Activated T-cell treated with anti-CD3 and anti-CD28 coated beads for 24 hours (primary cell): ENCODE data around the gene H3-3A.

Source experiments
- DNase-seq: peaks from one replicate; pipeline ENCODE4 v3.0.0-alpha.2; 2020; ENCODE audit warnings: low read depth

H3-3A gene

GRCh38 chr1:226062558-226063223 lies at the start of gene H3-3A:
Gene H3-3A (plus strand): TSS chr1:226062716. CDS start chr1:226064352, 1,636 bp downstream.
- peak; percentile 96 for DNase-seq

GRCh38 chr1:226017070-226017469 lies 45.4 kb upstream of the H3-3A start:
- DNase-seq: no peak

GRCh38 chr1:226019572-226019971 lies 42.9 kb upstream of the H3-3A start:
- no peak for DNase-seq

GRCh38 chr1:226021401-226021800 lies 41.1 kb upstream of the H3-3A start:
- no peak for DNase-seq

- no peak for DNase-seq
Measured at GRCh38 chr1:226021801-226022200, 40.7 kb upstream of the H3-3A start.

- no peak for DNase-seq
Measured at GRCh38 chr1:226023735-226024134, 38.8 kb upstream of the H3-3A start.

- no peak for DNase-seq
Measured at GRCh38 chr1:226026833-226027232, 35.7 kb upstream of the H3-3A start.

- no peak for DNase-seq
Measured at GRCh38 chr1:226027538-226028217, 34.8 kb upstream of the H3-3A start.

- no peak for DNase-seq
Measured at GRCh38 chr1:226029093-226029496, 33.4 kb upstream of the H3-3A start.

GRCh38 chr1:226029568-226030225 lies 32.8 kb upstream of the H3-3A start:
- DNase-seq: no peak

GRCh38 chr1:226033582-226033981 lies 28.9 kb upstream of the H3-3A start:
- no peak for DNase-seq

GRCh38 chr1:226033991-226034390 lies 28.5 kb upstream of the H3-3A start:
- no peak for DNase-seq

GRCh38 chr1:226034482-226034881 lies 28.0 kb upstream of the H3-3A start:
- no peak for DNase-seq

GRCh38 chr1:226035915-226036314 lies 26.6 kb upstream of the H3-3A start:
- no peak for DNase-seq

- no peak for DNase-seq
Measured at GRCh38 chr1:226038661-226039060, 23.9 kb upstream of the H3-3A start.

GRCh38 chr1:226041419-226041818 lies 21.1 kb upstream of the H3-3A start:
- DNase-seq: no peak

GRCh38 chr1:226044514-226045101 lies 17.9 kb upstream of the H3-3A start:
- DNase-seq: no peak

GRCh38 chr1:226046240-226046639 lies 16.3 kb upstream of the H3-3A start:
- DNase-seq: no peak

GRCh38 chr1:226047495-226047894 lies 15.0 kb upstream of the H3-3A start:
- DNase-seq: no peak

- no peak for DNase-seq
Measured at GRCh38 chr1:226048886-226049285, 13.6 kb upstream of the H3-3A start.

- DNase-seq: no peak
Measured at GRCh38 chr1:226050133-226050532, 12.4 kb upstream of the H3-3A start.

GRCh38 chr1:226051365-226051764 lies 11.2 kb upstream of the H3-3A start:
- no peak for DNase-seq

GRCh38 chr1:226052061-226052460 lies 10.5 kb upstream of the H3-3A start:
- DNase-seq: no peak
